H9 (cell line): ENCODE data around the gene GPR82. TPM values are rescaled to one million over a fixed set of nuclear protein-coding genes. Genes with fewer than 3 reads are reported as not detected.

Experiments
- DNase-seq: peaks from one replicate; pipeline ENCODE4 v3.0.0-alpha.2; 2017
- H2AFZ ChIP-seq: one replicate; pipeline ENCODE4 v1.6.1; 2013; ENCODE audit warnings: mild to moderate bottlenecking, low read length, control low read depth, moderate library complexity
- H2AK5ac ChIP-seq: 2 replicates; pipeline ENCODE4 v1.6.1; 2013; ENCODE audit warnings: low read length, control low read depth, mixed read lengths; ENCODE audit not compliant: insufficient read length
- H2BK120ac ChIP-seq: one replicate; pipeline ENCODE4 v1.6.1; 2013; ENCODE audit warnings: low read depth, mild to moderate bottlenecking, low read length, control low read depth, inconsistent platforms; ENCODE audit not compliant: poor library complexity, severe bottlenecking
- H2BK12ac ChIP-seq: 2 replicates; pipeline ENCODE4 v1.6.1; 2013; ENCODE audit warnings: low read length, control low read depth, mixed read lengths, low read depth; ENCODE audit not compliant: insufficient read length
- H2BK15ac ChIP-seq: 2 replicates; pipeline ENCODE4 v1.6.1; 2013; ENCODE audit warnings: low read depth, low read length, control low read depth
- H2BK20ac ChIP-seq: one replicate; pipeline ENCODE4 v1.6.1; 2013; ENCODE audit warnings: low read depth, mild to moderate bottlenecking, low read length, control low read depth, inconsistent platforms; ENCODE audit not compliant: poor library complexity, severe bottlenecking
- H2BK5ac ChIP-seq: 2 replicates; pipeline ENCODE4 v1.6.1; 2013; ENCODE audit warnings: low read length, control low read depth, mixed read lengths; ENCODE audit not compliant: insufficient read length
- H3K14ac ChIP-seq: 2 replicates; pipeline ENCODE4 v1.6.1; 2013; ENCODE audit warnings: low read length, control low read depth; ENCODE audit not compliant: insufficient read depth
- H3K18ac ChIP-seq: 2 replicates; pipeline ENCODE4 v1.6.1; 2013; ENCODE audit warnings: low read depth, mild to moderate bottlenecking, mixed read lengths, low read length, control low read depth; ENCODE audit not compliant: insufficient read length
- H3K23ac ChIP-seq: 2 replicates; pipeline ENCODE4 v1.6.1; 2013; ENCODE audit warnings: low read length, control low read depth, mixed read lengths, low read depth; ENCODE audit not compliant: insufficient read length
- H3K23me2 ChIP-seq: 2 replicates; pipeline ENCODE4 v1.6.1; 2013; ENCODE audit warnings: low read depth, mild to moderate bottlenecking, mixed read lengths, low read length, control low read depth; ENCODE audit not compliant: insufficient read length, poor library complexity, severe bottlenecking
- H3K27ac ChIP-seq: 2 replicates; pipeline ENCODE4 v1.5.1; 2013; ENCODE audit warnings: low read length, control low read depth, mixed read lengths, low read depth; ENCODE audit not compliant: insufficient read length
- H3K27me3 ChIP-seq: 2 replicates; pipeline ENCODE4 v1.6.1; 2013; ENCODE audit warnings: low read length, control low read depth, inconsistent platforms; ENCODE audit not compliant: insufficient read depth
- H3K4ac ChIP-seq: 2 replicates; pipeline ENCODE4 v1.6.1; 2013; ENCODE audit warnings: low read depth, mild to moderate bottlenecking, control low read depth, inconsistent platforms, low read length, moderate library complexity
- H3K4me1 ChIP-seq: 2 replicates; pipeline ENCODE4 v1.6.1; 2013; ENCODE audit warnings: low read length, control low read depth, inconsistent platforms; ENCODE audit not compliant: insufficient read depth
- H3K4me2 ChIP-seq: 2 replicates; pipeline ENCODE4 v1.6.1; 2013; ENCODE audit warnings: low read length, control low read depth, mixed read lengths; ENCODE audit not compliant: insufficient read length, insufficient read depth
- H3K56ac ChIP-seq: 2 replicates; pipeline ENCODE4 v1.6.1; 2013; ENCODE audit warnings: low read depth, mild to moderate bottlenecking, mixed read lengths, low read length, control low read depth; ENCODE audit not compliant: insufficient read length
- H3K79me1 ChIP-seq: 2 replicates; pipeline ENCODE4 v1.6.1; 2013; ENCODE audit warnings: low read depth, mild to moderate bottlenecking, moderate library complexity, low read length, control low read depth, inconsistent platforms; ENCODE audit not compliant: insufficient read depth, poor library complexity, severe bottlenecking
- H3K79me2 ChIP-seq: 2 replicates; pipeline ENCODE4 v1.6.1; 2013; ENCODE audit warnings: low read length, control low read depth, inconsistent platforms; ENCODE audit not compliant: insufficient read depth
- H3K9ac ChIP-seq: 2 replicates; pipeline ENCODE4 v1.6.1; 2013; ENCODE audit warnings: low read length, control low read depth, mixed read lengths; ENCODE audit not compliant: insufficient read length; ENCODE audit errors: extremely low read depth
- H3K9me3 ChIP-seq: one replicate; pipeline ENCODE4 v1.6.1; 2013; ENCODE audit warnings: low read depth, low read length, inconsistent platforms; ENCODE audit not compliant: control insufficient read depth
- H3T11ph ChIP-seq: one replicate; pipeline ENCODE4 v1.6.1; 2013; ENCODE audit warnings: mild to moderate bottlenecking, low read length, control low read depth, inconsistent platforms
- H4K20me1 ChIP-seq: one replicate; pipeline ENCODE4 v1.6.1; 2013; ENCODE audit not compliant: control insufficient read depth, insufficient read length, insufficient read depth
- H4K5ac ChIP-seq: 2 replicates; pipeline ENCODE4 v1.6.1; 2013; ENCODE audit warnings: low read depth, mild to moderate bottlenecking, mixed read lengths, low read length, control low read depth; ENCODE audit not compliant: insufficient read length
- H4K8ac ChIP-seq: replicated peaks from 2 replicates; pipeline ENCODE4 v1.6.1; 2013; ENCODE audit warnings: low read length, control low read depth, mixed read lengths, low read depth; ENCODE audit not compliant: insufficient read length
- H4K91ac ChIP-seq: 2 replicates; pipeline ENCODE4 v1.6.1; 2013; ENCODE audit warnings: low read depth, mild to moderate bottlenecking, moderate library complexity, mixed read lengths, low read length, control low read depth; ENCODE audit not compliant: insufficient read length
- H3K27ac Mint-ChIP-seq, 3 experiments: 2 replicates in 2 of 3; 3 replicates in 1 of 3; pipeline ENCODE4 v1.8.0; 2020 to 2021; ENCODE audit warnings: mixed read lengths in 3 of 3, mild to moderate bottlenecking in 1 of 3, moderate library complexity in 1 of 3
- H3K27me3 Mint-ChIP-seq: 2 replicates; pipeline ENCODE4 v1.8.0; 2021; ENCODE audit warnings: low read depth, mild to moderate bottlenecking, moderate library complexity, mixed read lengths
- H3K36me3 Mint-ChIP-seq, 3 experiments: 2 replicates in 2 of 3; 3 replicates in 1 of 3; pipeline ENCODE4 v1.8.0; 2020 to 2021; ENCODE audit warnings: low read depth in 3 of 3, mixed read lengths in 3 of 3; ENCODE audit not compliant: insufficient read depth in 1 of 3
- H3K4me1 Mint-ChIP-seq, 2 experiments: 2 replicates each; pipeline ENCODE4 v1.8.0; 2020; ENCODE audit warnings: mixed read lengths in 2 of 2
- H3K4me3 Mint-ChIP-seq, 2 experiments: 2 replicates in 1 of 2; 3 replicates in 1 of 2; pipeline ENCODE4 v1.8.0; 2020 to 2021; ENCODE audit warnings: mild to moderate bottlenecking in 2 of 2, mixed read lengths in 2 of 2, moderate library complexity in 1 of 2
- H3K9me3 Mint-ChIP-seq, 2 experiments: 2 replicates in 1 of 2; 3 replicates in 1 of 2; pipeline ENCODE4 v1.8.0; 2020; ENCODE audit warnings: mild to moderate bottlenecking in 2 of 2, mixed read lengths in 2 of 2, moderate library complexity in 1 of 2
- total RNA-seq: library from RNA; stranded (reverse); gene quantifications from 2 replicates; pipeline ENCODE4 v1.2.1, GENCODE V29; 2021
- TF ChIP-seq, protein P1 (sequence below): fragments of 200-600 bp; sonication (generic); conservative IDR thresholded peaks from 3 replicates; pipeline ENCODE4 v1.8.0; 2021; ENCODE audit warnings: antibody characterized with exemption, mild to moderate bottlenecking

GPR82 gene
- total RNA-seq, 1 experiment from 2014 or later, result not detected

DNA sequence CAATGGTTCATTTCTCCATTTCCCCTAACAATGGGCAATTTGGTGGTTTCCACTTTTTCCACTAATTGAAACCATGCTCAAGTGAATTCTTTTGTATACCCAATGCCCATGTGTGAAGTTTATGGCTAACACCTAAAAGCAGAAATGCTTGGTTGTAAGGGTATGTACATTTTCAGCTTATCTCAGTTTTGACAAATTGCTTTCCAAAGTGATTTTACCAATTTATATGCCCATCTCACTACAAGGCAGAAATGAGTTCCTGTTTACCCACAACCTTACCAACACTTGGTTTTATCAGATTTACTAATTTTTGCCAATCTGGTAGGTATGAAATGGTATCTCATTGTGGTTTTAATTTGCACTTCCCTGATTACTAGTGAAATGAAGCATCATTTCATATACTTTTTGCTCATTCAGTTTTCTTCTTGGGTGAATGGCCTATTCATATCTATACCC lies 20.4 kb upstream of the GPR82 start:
- DNase-seq, result no peak
- H2AK5ac ChIP-seq, result no peak overlapping the region
- H4K20me1 ChIP-seq, result no peaks in the 10 kb centered on the region
- H3K27me3 ChIP-seq, result no peaks in the 10 kb centered on the region
- H3K9ac ChIP-seq, result no peak overlapping the region
- no peak overlapping the region for H3K14ac ChIP-seq
- no peak overlapping the region for H3K56ac ChIP-seq
- no peak overlapping the region for H3T11ph ChIP-seq
- H3K79me2 ChIP-seq, result no peaks in the 10 kb centered on the region
- Mint-ChIP-seq H3K4me1 (peaks cover 25% of the 10 kb centered on the region in 2 experiments), H3K4me3 (no peak overlapping the region), H3K27ac (no peak overlapping the region), H3K9me3 (peaks cover 42 to 49% of the 10 kb centered on the region in 2 experiments), H3K36me3 (peaks cover 5 to 11% (median 9%) of the 10 kb centered on the region in 3 experiments; a peak in 5 of 7 replicates), H3K27me3 (no peaks in the 10 kb centered on the region)
- no peaks in the 10 kb centered on the region for H3K23me2 ChIP-seq
- TF ChIP-seq, protein P1, sequence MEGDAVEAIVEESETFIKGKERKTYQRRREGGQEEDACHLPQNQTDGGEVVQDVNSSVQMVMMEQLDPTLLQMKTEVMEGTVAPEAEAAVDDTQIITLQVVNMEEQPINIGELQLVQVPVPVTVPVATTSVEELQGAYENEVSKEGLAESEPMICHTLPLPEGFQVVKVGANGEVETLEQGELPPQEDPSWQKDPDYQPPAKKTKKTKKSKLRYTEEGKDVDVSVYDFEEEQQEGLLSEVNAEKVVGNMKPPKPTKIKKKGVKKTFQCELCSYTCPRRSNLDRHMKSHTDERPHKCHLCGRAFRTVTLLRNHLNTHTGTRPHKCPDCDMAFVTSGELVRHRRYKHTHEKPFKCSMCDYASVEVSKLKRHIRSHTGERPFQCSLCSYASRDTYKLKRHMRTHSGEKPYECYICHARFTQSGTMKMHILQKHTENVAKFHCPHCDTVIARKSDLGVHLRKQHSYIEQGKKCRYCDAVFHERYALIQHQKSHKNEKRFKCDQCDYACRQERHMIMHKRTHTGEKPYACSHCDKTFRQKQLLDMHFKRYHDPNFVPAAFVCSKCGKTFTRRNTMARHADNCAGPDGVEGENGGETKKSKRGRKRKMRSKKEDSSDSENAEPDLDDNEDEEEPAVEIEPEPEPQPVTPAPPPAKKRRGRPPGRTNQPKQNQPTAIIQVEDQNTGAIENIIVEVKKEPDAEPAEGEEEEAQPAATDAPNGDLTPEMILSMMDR, result no peak
- H2BK120ac ChIP-seq, result no peak overlapping the region
- no peaks in the 10 kb centered on the region for H3K79me1 ChIP-seq
- H2BK15ac ChIP-seq, result no peak overlapping the region
- H2BK5ac ChIP-seq, result no peak overlapping the region
- no peak overlapping the region for H2BK12ac ChIP-seq
- no peak overlapping the region for H4K8ac ChIP-seq
- H4K5ac ChIP-seq, result no peak overlapping the region
- no peak overlapping the region for H3K4me2 ChIP-seq
- H2BK20ac ChIP-seq, result no peak overlapping the region
- H2AFZ ChIP-seq, result no peak overlapping the region
- no peak overlapping the region for H3K4ac ChIP-seq
- no peak overlapping the region for H3K18ac ChIP-seq
- no peak overlapping the region for H3K27ac ChIP-seq
- no peak overlapping the region for H4K91ac ChIP-seq
- H3K9me3 ChIP-seq, result no peaks in the 10 kb centered on the region
- H3K23ac ChIP-seq, result no peak overlapping the region
- H3K4me1 ChIP-seq, result peaks cover 4% of the 10 kb centered on the region; the same call in 1 of the 2 replicates
